GM18867 (cell line): ENCODE measurements around the gene FRAT2.
"Not testable (repeated sequence)": the region's sequence is repeated elsewhere in the genome, so short reads cannot be mapped to it uniquely, and the experiment has no call there.

Experiments used
- ATAC-seq: cut with Tn5 transposase; IDR thresholded peaks from one replicate; pipeline ENCODE4 v1.9.1; 2021; ENCODE audit warnings: mild to moderate bottlenecking, moderate library complexity; ENCODE audit not compliant: unreplicated experiment

Gene FRAT2

GRCh38 chr10:97292097-97292861 lies 42.2 kb downstream of the FRAT2 start, which contains the start of gene ARHGAP19:
ARHGAP19 (minus strand) TSS chr10:97292637; CDS start chr10:97292627, 10 bp downstream.
- peak; percentile 96 for ATAC-seq

- ATAC-seq, result no peak
Observed at GRCh38 chr10:97291357-97292096, 43.0 kb downstream of the FRAT2 start.

- ATAC-seq, result not testable (repeated sequence)
Observed at GRCh38 chr10:97290576-97291356, 43.8 kb downstream of the FRAT2 start.

- not testable (repeated sequence) for ATAC-seq
Observed at GRCh38 chr10:97290076-97290475, 44.5 kb downstream of the FRAT2 start.
